C4-2B (cell line): Measurements from ENCODE around the gene SOD1.

Source experiments
- ZFX ChIP-seq: fragments of 450-650 bp; IDR thresholded peaks from 2 replicates; pipeline ENCODE4 v1.6.1; 2017
- TF ChIP-seq, protein P1 (sequence below): fragments of 450-650 bp; conservative IDR thresholded peaks from 2 replicates; pipeline ENCODE4 v1.5.1; 2017; ENCODE audit warnings: mild to moderate bottlenecking

- TF ChIP-seq, protein P1, sequence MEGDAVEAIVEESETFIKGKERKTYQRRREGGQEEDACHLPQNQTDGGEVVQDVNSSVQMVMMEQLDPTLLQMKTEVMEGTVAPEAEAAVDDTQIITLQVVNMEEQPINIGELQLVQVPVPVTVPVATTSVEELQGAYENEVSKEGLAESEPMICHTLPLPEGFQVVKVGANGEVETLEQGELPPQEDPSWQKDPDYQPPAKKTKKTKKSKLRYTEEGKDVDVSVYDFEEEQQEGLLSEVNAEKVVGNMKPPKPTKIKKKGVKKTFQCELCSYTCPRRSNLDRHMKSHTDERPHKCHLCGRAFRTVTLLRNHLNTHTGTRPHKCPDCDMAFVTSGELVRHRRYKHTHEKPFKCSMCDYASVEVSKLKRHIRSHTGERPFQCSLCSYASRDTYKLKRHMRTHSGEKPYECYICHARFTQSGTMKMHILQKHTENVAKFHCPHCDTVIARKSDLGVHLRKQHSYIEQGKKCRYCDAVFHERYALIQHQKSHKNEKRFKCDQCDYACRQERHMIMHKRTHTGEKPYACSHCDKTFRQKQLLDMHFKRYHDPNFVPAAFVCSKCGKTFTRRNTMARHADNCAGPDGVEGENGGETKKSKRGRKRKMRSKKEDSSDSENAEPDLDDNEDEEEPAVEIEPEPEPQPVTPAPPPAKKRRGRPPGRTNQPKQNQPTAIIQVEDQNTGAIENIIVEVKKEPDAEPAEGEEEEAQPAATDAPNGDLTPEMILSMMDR, result no peak
- no peak for TF ChIP-seq ZFX
These were observed 54.7 kb downstream of the SOD1 start for GRCh38 chr21:31713973-31714740.
